Measurements from ENCODE around the gene CACNA2D1.

The CACNA2D1 gene

GRCh38 chr7:82404094-82404493 is 39.5 kb downstream of the CACNA2D1 start (continued):
- no peak for TF ChIP-seq TSHZ2 (CRISPR knock-in tag; IDR thresholded peaks at IDR 0.05)

GRCh38 chr7:82397879-82398524 is 45.6 kb downstream of the CACNA2D1 start:
- no peak for ATAC-seq
- TF ChIP-seq CREB5 (CRISPR knock-in tag; IDR thresholded peaks at IDR 0.05; ENCODE audit: low read depth) (no peak), CSRNP3 (CRISPR knock-in tag; IDR thresholded peaks at IDR 0.05) (no peak), TSHZ2 (CRISPR knock-in tag; IDR thresholded peaks at IDR 0.05) (no peak)

GRCh38 chr7:82396343-82396742 is 47.2 kb downstream of the CACNA2D1 start:
- TF ChIP-seq ZC3H10 (CRISPR knock-in tag; IDR thresholded peaks at IDR 0.05), result no peak
- TF ChIP-seq TCF4 (CRISPR knock-in tag; IDR thresholded peaks at IDR 0.05; ENCODE audit: borderline replicate concordance), result no peak
- no peak for TF ChIP-seq SNAI2 (CRISPR knock-in tag; IDR thresholded peaks at IDR 0.05)
- no peak for ATAC-seq

- no peak for ATAC-seq
- TF ChIP-seq PATZ1 (CRISPR knock-in tag; IDR thresholded peaks at IDR 0.05; ENCODE audit: borderline replicate concordance) (no peak), ZFP30 (CRISPR knock-in tag; IDR thresholded peaks at IDR 0.05) (no peak), OSR1 (CRISPR knock-in tag; IDR thresholded peaks at IDR 0.05) (no peak), PPARA (CRISPR knock-in tag; IDR thresholded peaks at IDR 0.05; ENCODE audit: borderline replicate concordance) (no peak), ISL1 (CRISPR knock-in tag; IDR thresholded peaks at IDR 0.05) (no peak), TSHZ2 (CRISPR knock-in tag; IDR thresholded peaks at IDR 0.05) (no peak), CSDC2 (CRISPR knock-in tag; IDR thresholded peaks at IDR 0.05) (no peak), SNAI2 (CRISPR knock-in tag; IDR thresholded peaks at IDR 0.05) (no peak), TCF4 (CRISPR knock-in tag; IDR thresholded peaks at IDR 0.05; ENCODE audit: borderline replicate concordance) (no peak)
Observed at GRCh38 chr7:82395147-82395546, 48.4 kb downstream of the CACNA2D1 start.

Measured in SK-N-SH treated with all-trans-retinoic acid at 6 μM for 48 hours (cell line).